ENCODE measurements around the gene PNPO.
A peak's percentile ranks its signal among the peaks of the same experiment; 100 is the strongest.

PNPO gene

GRCh38 chr17:47941246-47942095, at the start of gene PNPO:
Gene PNPO, plus strand, starts transcription at chr17:47941571. Its CDS starts 105 bp downstream, at chr17:47941676.
- Histone ChIP-seq H3K27ac (peak within 1 kb of the TSS; percentile 75), H3K27me3 (no peaks in the 10 kb centered on the region), H3K9ac (peak within 1 kb of the TSS; percentile 80), H3K4me3 (peak within 1 kb of the TSS; percentile 82), H3K9me3 (no peaks in the 10 kb centered on the region), H3K4me1 (peaks cover 64% of the 10 kb centered on the region), H3K36me3 (peaks cover 33% of the 10 kb centered on the region), H3K4me2 (peak within 1 kb of the TSS; percentile 94), H4K20me1 (no peaks in the 10 kb centered on the region)
- TF ChIP-seq Cebpa-rat (IDR thresholded peaks at IDR 0.05) = no peak

DNA sequence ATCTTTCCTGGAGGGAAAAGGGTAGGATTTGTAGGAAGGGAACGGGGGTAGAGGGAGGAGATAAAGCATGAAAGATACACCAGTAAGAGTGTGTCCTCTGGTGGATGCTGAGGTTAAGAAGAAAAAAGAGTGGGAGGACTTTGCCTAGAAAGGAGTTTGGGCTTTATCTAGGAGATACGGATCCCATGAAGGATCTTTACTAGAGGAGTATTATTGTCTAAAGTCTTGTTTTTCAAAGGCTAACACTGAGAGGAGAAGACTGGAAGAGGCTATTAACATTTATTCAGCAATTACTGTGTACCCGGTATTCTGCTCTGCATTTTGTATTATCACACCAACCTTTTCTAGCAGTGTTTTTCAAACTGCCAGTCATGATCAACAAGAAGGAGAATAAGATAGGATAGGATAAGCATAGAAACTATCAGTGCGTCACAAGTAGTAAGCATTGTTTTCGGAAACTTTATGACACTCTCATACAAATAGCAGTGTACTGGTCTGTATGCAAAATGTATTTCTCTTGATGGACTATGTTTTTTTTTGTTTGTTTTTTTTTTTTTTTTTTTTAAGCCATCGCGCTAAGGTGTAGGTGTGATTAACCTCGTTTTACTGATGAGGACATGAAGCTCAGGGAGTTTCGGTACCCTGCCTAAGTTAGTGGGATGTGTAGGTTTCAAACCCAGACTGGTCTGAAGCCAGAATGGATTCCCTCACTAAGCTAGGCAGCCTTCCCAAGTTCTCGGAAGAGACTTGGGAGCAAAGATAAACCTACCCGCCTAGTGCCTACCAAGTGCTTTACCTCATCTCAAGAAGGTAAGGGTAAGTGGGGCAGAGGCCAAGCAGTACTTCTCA, 46.6 kb upstream of the PNPO start:
- Histone ChIP-seq H3K4me1 (peaks cover 44% of the 10 kb centered on the region), H3K9me3 (no peaks in the 10 kb centered on the region), H3K4me3 (peak overlapping the region; percentile 74), H3K27me3 (no peaks in the 10 kb centered on the region), H4K20me1 (peaks cover 6% of the 10 kb centered on the region; the same call in 1 of the 2 replicates), H3K4me2 (peak overlapping the region; percentile 93), H3K36me3 (0 out of 2 replicates have a peak, but pooled peaks cover 3% of the 10 kb centered on the region), H3K27ac (peak overlapping the region; percentile 79), H3K9ac (peak overlapping the region; percentile 83)
- TF ChIP-seq Cebpa-rat (IDR thresholded peaks at IDR 0.05) = no peak

DNA sequence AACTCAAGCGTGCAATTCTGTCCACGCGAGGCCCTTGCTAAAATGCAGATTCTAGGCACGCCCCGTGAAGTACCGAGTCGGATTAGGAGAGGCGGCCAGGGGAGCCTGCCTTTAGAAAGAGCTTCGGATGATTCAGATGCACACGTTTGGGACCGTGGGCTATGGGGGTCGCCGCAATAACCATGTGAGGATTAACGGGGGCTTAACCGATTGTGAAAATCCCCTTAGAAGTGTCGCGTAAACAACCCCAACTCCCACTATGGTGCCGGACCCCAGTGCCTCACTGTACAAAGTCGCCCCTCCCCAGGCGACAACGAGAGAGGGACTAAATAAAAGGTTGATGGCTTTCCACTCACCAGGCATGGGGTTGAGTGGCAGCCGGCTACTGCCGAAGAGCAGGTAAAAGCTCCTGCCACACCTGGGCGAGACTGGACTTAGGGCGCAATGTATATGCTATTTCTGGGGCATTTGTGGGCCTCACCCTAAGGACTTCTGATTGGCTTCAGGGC, 46.0 kb upstream of the PNPO start:
- peaks cover 13% of the 10 kb centered on the region; the same call in 1 of the 2 replicates for H4K20me1 ChIP-seq
- peak overlapping the region; percentile 83 for H3K9ac ChIP-seq
- H3K9me3 ChIP-seq = no peaks in the 10 kb centered on the region
- H3K27ac ChIP-seq = peak overlapping the region; percentile 79
- no peaks in the 10 kb centered on the region for H3K27me3 ChIP-seq
- H3K4me3 ChIP-seq = peak overlapping the region; percentile 74
- TF ChIP-seq Cebpa-rat (IDR thresholded peaks at IDR 0.05) = no peak
- 0 out of 2 replicates have a peak, but pooled peaks cover 3% of the 10 kb centered on the region for H3K36me3 ChIP-seq
- peak overlapping the region; percentile 93 for H3K4me2 ChIP-seq
- peaks cover 51% of the 10 kb centered on the region for H3K4me1 ChIP-seq

DNA sequence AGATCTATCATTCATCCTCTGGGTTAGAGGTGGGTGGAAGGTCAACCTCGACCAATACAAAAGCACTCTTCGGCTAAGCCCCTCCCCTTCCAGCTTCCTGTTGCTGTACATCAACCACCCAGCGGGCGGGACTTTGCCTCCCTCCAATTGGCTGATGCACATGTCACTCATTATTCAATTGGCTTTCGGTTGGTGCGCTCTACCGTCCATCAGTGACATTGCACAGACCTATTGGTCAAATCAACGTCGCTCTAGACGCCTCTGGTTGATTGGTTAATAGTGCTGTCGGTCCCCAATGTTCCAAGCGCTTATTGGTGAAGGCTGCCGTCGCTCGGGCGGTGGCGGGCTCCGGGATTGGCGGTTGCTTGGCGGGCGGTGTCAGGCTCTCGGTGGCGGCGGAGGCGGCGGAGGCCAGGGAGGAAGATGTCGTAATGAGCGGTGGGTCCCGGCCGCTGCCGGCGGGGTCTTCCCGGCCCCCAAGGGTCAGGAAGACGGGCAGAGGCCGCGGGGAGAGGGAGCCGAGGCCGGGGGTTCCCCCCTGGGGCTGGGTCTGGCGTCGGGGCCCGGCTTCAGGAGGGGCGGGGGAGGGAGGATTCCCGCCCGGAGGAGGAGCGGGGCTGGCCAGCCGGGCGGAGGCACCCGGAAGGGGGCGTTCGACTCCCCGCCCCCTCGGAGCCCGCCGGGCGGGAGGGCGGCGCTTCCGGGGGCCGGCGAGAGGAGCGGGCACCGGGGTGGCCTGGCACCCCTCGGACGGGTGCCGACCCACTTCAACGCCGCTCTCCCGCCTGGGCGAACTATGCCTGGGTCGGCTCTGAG, 45.3 kb upstream of the PNPO start, which contains the start of gene SP2:
Gene SP2, plus strand, starts transcription at position 381 of the 816 bp plus-strand sequence. Its CDS starts 51 bp downstream, at position 432.
- H3K9me3 ChIP-seq = no peaks in the 10 kb centered on the region
- H3K27me3 ChIP-seq = no peaks in the 10 kb centered on the region
- 0 out of 2 replicates have a peak, but pooled peaks cover 3% of the 10 kb centered on the region for H3K36me3 ChIP-seq
- H3K4me3 ChIP-seq = peak within 1 kb of the TSS; percentile 74
- peak within 1 kb of the TSS; percentile 98 for H3K27ac ChIP-seq
- peaks cover 18% of the 10 kb centered on the region; the same call in 1 of the 2 replicates for H4K20me1 ChIP-seq
- peak within 1 kb of the TSS; percentile 97 for H3K4me2 ChIP-seq
- peak; percentile 59; the same call in 1 of the 2 replicates for TF ChIP-seq Cebpa-rat (IDR thresholded peaks at IDR 0.05)
- peak within 1 kb of the TSS; percentile 96 for H3K9ac ChIP-seq
- peaks cover 58% of the 10 kb centered on the region for H3K4me1 ChIP-seq

GRCh38 chr17:47896672-47897490, 44.5 kb upstream of the PNPO start:
- Histone ChIP-seq H3K4me2 (peak overlapping the region; percentile 97), H3K36me3 (peaks cover 10% of the 10 kb centered on the region), H3K27ac (peak overlapping the region; percentile 98), H3K27me3 (no peaks in the 10 kb centered on the region), H3K4me3 (peak overlapping the region; percentile 74), H3K4me1 (peaks cover 66% of the 10 kb centered on the region), H4K20me1 (peaks cover 26% of the 10 kb centered on the region; the same call in 1 of the 2 replicates), H3K9me3 (no peaks in the 10 kb centered on the region), H3K9ac (peak overlapping the region; percentile 96)
- TF ChIP-seq Cebpa-rat (IDR thresholded peaks at IDR 0.05) = no peak

GRCh38 chr17:47897561-47897960, 43.8 kb upstream of the PNPO start:
- Histone ChIP-seq H4K20me1 (peaks cover 30% of the 10 kb centered on the region; the same call in 1 of the 2 replicates), H3K36me3 (peaks cover 17% of the 10 kb centered on the region), H3K9ac (peak overlapping the region; percentile 96), H3K27ac (0 out of 2 replicates have a peak overlapping the region, but pooled peaks have one; percentile 98), H3K27me3 (no peaks in the 10 kb centered on the region), H3K4me3 (peak overlapping the region; percentile 74; the same call in 1 of the 2 replicates), H3K9me3 (no peaks in the 10 kb centered on the region), H3K4me2 (peak overlapping the region; percentile 97), H3K4me1 (peaks cover 71% of the 10 kb centered on the region)
- TF ChIP-seq Cebpa-rat (IDR thresholded peaks at IDR 0.05) = no peak

DNA sequence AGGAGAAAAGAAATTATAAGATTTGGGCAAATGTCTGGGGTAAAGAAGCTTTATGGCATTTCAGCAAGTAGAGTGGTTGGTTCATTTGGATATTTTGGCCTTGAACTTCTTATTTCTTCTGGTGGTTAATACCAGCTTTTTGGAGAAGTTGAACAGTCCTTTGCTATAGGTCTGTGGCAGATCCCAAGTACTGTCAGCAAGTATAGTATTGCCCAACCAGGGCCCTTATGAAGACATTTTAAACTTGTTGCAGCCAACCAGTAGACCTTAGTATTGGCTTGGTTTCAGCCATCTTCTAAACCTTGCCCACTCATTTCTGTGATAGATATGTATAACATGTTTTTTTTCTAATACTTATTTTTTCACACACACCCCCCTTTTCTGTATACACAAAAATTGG, 43.1 kb upstream of the PNPO start:
- TF ChIP-seq Cebpa-rat (IDR thresholded peaks at IDR 0.05) = no peak
- Histone ChIP-seq H3K27me3 (no peaks in the 10 kb centered on the region), H3K4me3 (no peak overlapping the region), H3K9me3 (no peaks in the 10 kb centered on the region), H4K20me1 (peaks cover 30% of the 10 kb centered on the region; the same call in 1 of the 2 replicates), H3K4me2 (peak overlapping the region; percentile 97; the same call in 1 of the 2 replicates), H3K36me3 (peaks cover 23% of the 10 kb centered on the region), H3K4me1 (peaks cover 71% of the 10 kb centered on the region), H3K9ac (no peak overlapping the region), H3K27ac (no peak overlapping the region)

GRCh38 chr17:47899643-47900042, 41.7 kb upstream of the PNPO start:
- H3K4me2 ChIP-seq = peak overlapping the region; percentile 84
- no peak for TF ChIP-seq Cebpa-rat (IDR thresholded peaks at IDR 0.05)

More at GRCh38 chr17:47899643-47900042, 41.7 kb upstream of the PNPO start:
- Histone ChIP-seq H3K9me3 (no peaks in the 10 kb centered on the region), H3K27me3 (no peaks in the 10 kb centered on the region), H3K36me3 (peaks cover 36% of the 10 kb centered on the region), H3K27ac (peak overlapping the region; percentile 62), H4K20me1 (peaks cover 30% of the 10 kb centered on the region; the same call in 1 of the 2 replicates), H3K4me3 (peak overlapping the region; percentile 3; the same call in 1 of the 2 replicates), H3K9ac (peak overlapping the region; percentile 31; the same call in 1 of the 2 replicates), H3K4me1 (peaks cover 61% of the 10 kb centered on the region)

Data from BLaER1 (cell line).